Karpas-422 (cell line): ENCODE data around the gene OPN3. TPM values are rescaled to one million over a fixed set of nuclear protein-coding genes. Genes with fewer than 3 reads are reported as not detected.

Experiments
- DNase-seq: peaks from one replicate; pipeline ENCODE4 v3.0.0-alpha.2; 2015
- H2AFZ ChIP-seq: fragments of 200-600 bp; sonication (generic); 2 replicates; pipeline ENCODE4 v1.6.1; 2014; ENCODE audit warnings: antibody characterized with exemption, low read length, mixed read lengths
- H3K27ac ChIP-seq: fragments of 200-600 bp; sonication (generic); 2 replicates; pipeline ENCODE4 v1.5.1; 2014; ENCODE audit warnings: mild to moderate bottlenecking, low read length, moderate library complexity
- H3K27me3 ChIP-seq: fragments of 200-600 bp; sonication (generic); 2 replicates; pipeline ENCODE4 v1.6.1; 2014; ENCODE audit warnings: low read length, mixed read lengths
- H3K36me3 ChIP-seq: fragments of 200-600 bp; sonication (generic); 2 replicates; pipeline ENCODE4 v1.6.1; 2014; ENCODE audit warnings: low read length, mixed read lengths; ENCODE audit not compliant: insufficient read depth
- H3K4me1 ChIP-seq: fragments of 200-600 bp; sonication (generic); 2 replicates; pipeline ENCODE4 v1.6.1; 2014; ENCODE audit warnings: mild to moderate bottlenecking, low read length, mixed read lengths
- H3K4me2 ChIP-seq: fragments of 200-600 bp; sonication (generic); 2 replicates; pipeline ENCODE4 v1.6.1; 2014; ENCODE audit warnings: low read length, low read depth, mild to moderate bottlenecking; ENCODE audit not compliant: poor library complexity, severe bottlenecking
- H3K4me3 ChIP-seq: fragments of 200-600 bp; sonication (generic); 2 replicates; pipeline ENCODE4 v1.5.1; 2014; ENCODE audit warnings: mild to moderate bottlenecking, antibody characterized with exemption, low read length, mixed read lengths
- H3K79me2 ChIP-seq: fragments of 200-600 bp; sonication (generic); 2 replicates; pipeline ENCODE4 v1.6.1; 2014; ENCODE audit warnings: mild to moderate bottlenecking, low read length, mixed read lengths
- H3K9ac ChIP-seq: fragments of 200-600 bp; sonication (generic); 2 replicates; pipeline ENCODE4 v1.6.0; 2014; ENCODE audit warnings: low read length
- H3K9me2 ChIP-seq: fragments of 200-600 bp; sonication (generic), shearing (Covaris generic); replicated peaks from 2 replicates; pipeline ENCODE4 v1.6.0; 2014; ENCODE audit warnings: mild to moderate bottlenecking, low read length, moderate library complexity; ENCODE audit not compliant: insufficient read depth
- H3K9me3 ChIP-seq: fragments of 300-700, 200-600 bp; sonication (generic); 2 replicates; pipeline ENCODE4 v1.6.1; 2014; ENCODE audit warnings: low read length, mixed read lengths
- H4K20me1 ChIP-seq: fragments of 200-600 bp; sonication (generic); 2 replicates; pipeline ENCODE4 v1.6.1; 2014; ENCODE audit warnings: mild to moderate bottlenecking, antibody characterized with exemption, low read length, low read depth; ENCODE audit not compliant: insufficient read depth
- total RNA-seq: library from RNA; depleted of rRNA; stranded (reverse); fragments of >200 nt; shearing (Covaris generic); gene quantifications from 2 replicates; pipeline ENCODE4 v1.2.3, GENCODE V29; 2014; ENCODE audit warnings: low replicate concordance

Gene OPN3
- total RNA-seq, 1 experiment from 2014 or later, result 3.6 TPM

- Histone ChIP-seq H3K9me2 (no peaks in the 10 kb centered on the region), H3K9me3 (no peaks in the 10 kb centered on the region), H3K4me1 (peaks cover 21% of the 10 kb centered on the region), H3K9ac (no peak overlapping the region), H4K20me1 (no peaks in the 10 kb centered on the region), H3K4me2 (no peak overlapping the region), H3K79me2 (no peaks in the 10 kb centered on the region), H2AFZ (no peak overlapping the region), H3K27me3 (no peaks in the 10 kb centered on the region), H3K4me3 (no peak overlapping the region), H3K27ac (no peak overlapping the region), H3K36me3 (no peaks in the 10 kb centered on the region)
- no peak for DNase-seq
Measured at GRCh38 chr1:241644259-241644658, 4.1 kb upstream of the OPN3 start.

- no peak overlapping the region for H2AFZ ChIP-seq
- DNase-seq, result no peak
- H3K4me2 ChIP-seq, result no peak overlapping the region
- no peak overlapping the region for H3K27ac ChIP-seq
- no peaks in the 10 kb centered on the region for H3K9me2 ChIP-seq
- H4K20me1 ChIP-seq, result peaks cover 8% of the 10 kb centered on the region; the same call in 1 of the 2 replicates
- no peaks in the 10 kb centered on the region for H3K27me3 ChIP-seq
- H3K9me3 ChIP-seq, result no peaks in the 10 kb centered on the region
- no peak overlapping the region for H3K4me3 ChIP-seq
- no peaks in the 10 kb centered on the region for H3K36me3 ChIP-seq
- peaks cover 28% of the 10 kb centered on the region for H3K4me1 ChIP-seq
- no peaks in the 10 kb centered on the region for H3K79me2 ChIP-seq
- no peak overlapping the region for H3K9ac ChIP-seq
Measured at GRCh38 chr1:241642593-241642944, 2.4 kb upstream of the OPN3 start.

DNA sequence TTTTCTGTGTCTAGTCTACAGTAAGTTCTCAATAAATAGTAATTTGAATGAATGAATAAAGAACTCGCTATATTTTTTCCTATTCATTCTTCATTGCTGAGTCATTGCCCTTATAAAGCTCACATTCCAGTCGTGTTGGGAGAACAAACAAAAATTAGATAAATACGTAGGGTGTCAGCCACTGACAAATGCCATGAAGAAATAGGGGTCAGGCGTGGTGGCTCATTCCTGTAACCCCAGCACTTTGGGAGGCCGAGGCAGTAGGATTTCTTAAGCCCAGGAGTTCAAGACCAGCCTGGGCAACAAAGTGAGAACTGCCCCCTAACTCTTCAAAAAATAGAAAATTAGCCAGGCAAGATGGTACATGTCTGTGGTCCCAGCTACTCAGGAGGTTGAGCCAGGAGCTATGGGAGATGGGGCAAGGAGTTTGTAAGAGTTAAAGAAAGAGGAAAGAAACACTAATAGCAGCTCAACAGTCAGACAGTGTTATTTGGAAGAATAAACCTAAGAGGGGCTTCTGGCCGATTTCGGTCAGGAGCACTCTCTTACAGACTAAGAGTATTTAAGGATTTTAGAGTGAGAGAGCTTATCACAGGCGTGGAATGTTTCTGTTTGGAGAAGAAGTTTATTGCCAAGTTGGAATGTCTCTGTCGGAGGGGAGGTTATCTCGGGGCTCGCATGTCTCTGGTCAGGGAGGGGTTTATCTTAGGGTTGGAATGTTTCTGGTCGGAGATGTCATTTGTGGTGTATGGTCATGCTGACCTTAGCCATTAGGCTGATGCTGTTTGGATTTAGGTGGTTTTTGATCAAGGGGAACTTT is 1.8 kb upstream of the OPN3 start:
- Histone ChIP-seq H2AFZ (no peak overlapping the region), H3K27me3 (no peaks in the 10 kb centered on the region)

GRCh38 chr1:241640867-241641622 is 876 bp upstream of the OPN3 start:
- Histone ChIP-seq H3K79me2 (no peaks in the 10 kb centered on the region), H3K4me3 (peak overlapping the region; percentile 62), H2AFZ (peak overlapping the region; percentile 34; the same call in 1 of the 2 replicates), H3K36me3 (no peaks in the 10 kb centered on the region), H3K9me2 (no peaks in the 10 kb centered on the region), H3K4me1 (peaks cover 33% of the 10 kb centered on the region), H3K9ac (peak overlapping the region; percentile 57), H3K27ac (peak overlapping the region; percentile 66), H4K20me1 (peaks cover 15% of the 10 kb centered on the region; the same call in 1 of the 2 replicates), H3K4me2 (peak overlapping the region; percentile 70), H3K9me3 (no peaks in the 10 kb centered on the region), H3K27me3 (no peaks in the 10 kb centered on the region)
- peak; percentile 92 for DNase-seq

More for the DNA sequence above, 1.8 kb upstream of the OPN3 start:
- H4K20me1 ChIP-seq, result peaks cover 12% of the 10 kb centered on the region; the same call in 1 of the 2 replicates
- H3K27ac ChIP-seq, result 0 out of 2 replicates have a peak overlapping the region, but pooled peaks have one; percentile 7
- peak overlapping the region; percentile 70 for H3K4me2 ChIP-seq
- no peaks in the 10 kb centered on the region for H3K79me2 ChIP-seq
- H3K9me2 ChIP-seq, result no peaks in the 10 kb centered on the region
- no peaks in the 10 kb centered on the region for H3K36me3 ChIP-seq
- no peak overlapping the region for H3K9ac ChIP-seq
- DNase-seq, result no peak
- no peaks in the 10 kb centered on the region for H3K9me3 ChIP-seq
- peaks cover 28% of the 10 kb centered on the region for H3K4me1 ChIP-seq
- H3K4me3 ChIP-seq, result no peak overlapping the region

DNA sequence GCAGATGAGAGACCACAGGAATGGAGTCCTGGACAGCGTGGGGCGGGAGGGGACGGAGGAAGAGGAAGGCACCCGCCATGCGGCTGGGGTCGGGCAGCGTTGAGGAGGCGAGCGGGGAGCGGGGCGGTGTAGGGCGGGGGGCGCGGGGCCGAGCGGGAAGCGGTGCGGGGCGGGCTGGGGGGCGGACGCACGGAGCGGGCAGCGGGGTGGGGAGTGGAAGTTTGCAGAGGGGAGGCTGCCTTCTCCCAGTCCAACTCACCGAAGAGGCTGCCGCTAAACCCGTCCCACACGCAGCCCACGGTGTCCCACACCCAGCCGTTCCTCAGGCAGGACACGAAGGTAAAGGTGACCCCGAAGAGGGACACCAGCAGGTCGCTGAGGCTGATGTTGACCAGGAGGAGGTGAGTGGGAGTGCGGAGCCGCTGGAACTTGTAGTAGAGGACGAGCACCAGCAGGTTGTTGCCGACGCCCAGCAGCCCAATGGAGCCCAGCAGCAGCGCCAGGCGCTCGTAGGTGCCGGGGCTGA is 483 bp downstream of the OPN3 start:
- H3K9ac ChIP-seq, result peak overlapping the region; percentile 77
- peaks cover 3% of the 10 kb centered on the region; the same call in 1 of the 2 replicates for H3K36me3 ChIP-seq
- no peaks in the 10 kb centered on the region for H3K9me3 ChIP-seq
- H3K27me3 ChIP-seq, result no peaks in the 10 kb centered on the region
- peaks cover 39% of the 10 kb centered on the region for H3K4me1 ChIP-seq
- H3K27ac ChIP-seq, result no peak overlapping the region
- DNase-seq, result no peak
- peak overlapping the region; percentile 84 for H3K4me3 ChIP-seq
- no peaks in the 10 kb centered on the region for H3K79me2 ChIP-seq
- H3K9me2 ChIP-seq, result no peaks in the 10 kb centered on the region
- H2AFZ ChIP-seq, result peak overlapping the region; percentile 87
- H4K20me1 ChIP-seq, result peaks cover 15% of the 10 kb centered on the region; the same call in 1 of the 2 replicates
- H3K4me2 ChIP-seq, result peak overlapping the region; percentile 80

DNA sequence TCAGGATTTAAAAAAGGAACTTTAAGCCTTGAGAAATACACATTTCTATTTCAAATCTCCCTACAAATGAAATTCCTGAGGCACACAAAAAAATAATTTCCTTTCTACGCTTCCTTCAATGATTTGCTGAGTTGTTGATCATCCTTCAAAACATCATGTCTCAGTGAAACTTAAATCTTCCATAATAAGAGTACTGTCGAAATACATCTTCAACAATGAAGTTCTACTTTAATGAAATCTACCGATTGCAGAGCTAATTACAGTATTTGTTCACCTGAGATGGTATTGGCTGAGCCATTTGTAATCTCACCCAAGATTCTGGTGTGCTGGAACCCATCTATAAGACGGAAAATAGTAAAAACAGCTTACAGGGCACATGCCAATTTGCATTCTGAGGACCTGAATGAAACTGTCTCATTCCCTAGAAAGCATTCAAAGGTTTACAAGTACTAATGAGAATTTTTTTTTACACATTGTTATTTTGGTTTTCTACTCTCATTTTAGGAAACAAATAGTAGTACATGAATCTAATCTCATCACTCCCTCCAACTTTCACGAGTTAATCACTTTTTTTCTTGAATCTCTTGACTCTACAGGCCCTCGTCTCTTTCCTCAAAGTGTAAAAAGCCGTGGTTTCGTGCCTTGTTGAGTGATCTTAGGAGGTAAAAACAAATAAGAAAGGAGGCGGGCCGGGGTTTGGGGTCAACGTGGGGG is 1.1 kb downstream of the OPN3 start:
- peak; percentile 74 for DNase-seq
- no peak overlapping the region for H2AFZ ChIP-seq
- no peaks in the 10 kb centered on the region for H3K79me2 ChIP-seq
- peaks cover 39% of the 10 kb centered on the region for H3K4me1 ChIP-seq
- H3K4me3 ChIP-seq, result peak overlapping the region; percentile 84
- no peak overlapping the region for H3K27ac ChIP-seq
- peak overlapping the region; percentile 80 for H3K4me2 ChIP-seq
- peak overlapping the region; percentile 77 for H3K9ac ChIP-seq
- H3K9me2 ChIP-seq, result no peaks in the 10 kb centered on the region
- H3K9me3 ChIP-seq, result no peaks in the 10 kb centered on the region
- H3K27me3 ChIP-seq, result no peaks in the 10 kb centered on the region
- H4K20me1 ChIP-seq, result peaks cover 15% of the 10 kb centered on the region; the same call in 1 of the 2 replicates
- peaks cover 3% of the 10 kb centered on the region; the same call in 1 of the 2 replicates for H3K36me3 ChIP-seq

GRCh38 chr1:241638099-241638682 is 2.0 kb downstream of the OPN3 start:
- no peak overlapping the region for H3K27ac ChIP-seq
- H3K79me2 ChIP-seq, result no peaks in the 10 kb centered on the region
- H3K4me2 ChIP-seq, result peak overlapping the region; percentile 80
- peaks cover 35% of the 10 kb centered on the region for H3K4me1 ChIP-seq
- no peaks in the 10 kb centered on the region for H3K9me2 ChIP-seq
- no peaks in the 10 kb centered on the region for H3K9me3 ChIP-seq
- peaks cover 15% of the 10 kb centered on the region; the same call in 1 of the 2 replicates for H4K20me1 ChIP-seq
- DNase-seq, result no peak
- H3K36me3 ChIP-seq, result peaks cover 3% of the 10 kb centered on the region; the same call in 1 of the 2 replicates
- H3K4me3 ChIP-seq, result no peak overlapping the region
- no peak overlapping the region for H2AFZ ChIP-seq
- no peaks in the 10 kb centered on the region for H3K27me3 ChIP-seq
- no peak overlapping the region for H3K9ac ChIP-seq
